B cell (primary cell): ENCODE results near the gene MROH2A. TPM values are rescaled to one million over a fixed set of nuclear protein-coding genes. Genes with fewer than 3 reads are reported as not detected.

Experiments used
- ATAC-seq: fragments of 200-7000 bp; cut with Tn5 transposase; one replicate; pipeline ENCODE4 v1.10.0; 2021; ENCODE audit warnings: low read depth, mild to moderate bottlenecking, moderate number of reproducible peaks, moderate library complexity
- CTCF ChIA-PET: fragments of 350-600 bp; sonication (Branson Sonifier 250); formaldehyde crosslinking; loops from one replicate; lab custom pipeline; 2021; ENCODE audit warnings: antibody characterized with exemption, inconsistent platforms; lab: Charles Lee
- POLR2A ChIA-PET: fragments of 350-600 bp; sonication (Branson Sonifier 250); formaldehyde crosslinking; loops from one replicate; lab custom pipeline; 2021; ENCODE audit warnings: antibody characterized with exemption; lab: Charles Lee
- DNase-seq: peaks from one replicate; pipeline ENCODE4 v3.0.0; 2013
- H2AFZ ChIP-seq: 2 replicates; pipeline ENCODE4 v1.6.1; 2012; ENCODE audit warnings: mild to moderate bottlenecking, low read depth, low read length; ENCODE audit not compliant: insufficient read depth, poor library complexity, severe bottlenecking
- H3K27ac ChIP-seq, 2 donors: 1 replicate in 1 of 2; 2 replicates in 1 of 2; pipeline ENCODE4 v1.5.1; 2012 to 2013; ENCODE audit warnings: low read length in 2 of 2, mild to moderate bottlenecking in 2 of 2, moderate library complexity in 1 of 2
- H3K27me3 ChIP-seq, 4 experiments: fragments of 200-600 bp in 1 of 4; sonication (generic) in 1 of 4; replicated peaks in 1 of 4; 1 replicate in 2 of 4; 2 replicates in 2 of 4; pipeline versions ENCODE4 v1.6.1 to v1.7.0; 2013 to 2016; ENCODE audit warnings: low read length in 3 of 4, mild to moderate bottlenecking in 2 of 4, mixed read lengths in 1 of 4, moderate library complexity in 1 of 4; ENCODE audit not compliant: insufficient read depth in 4 of 4, control insufficient read depth in 3 of 4; ENCODE audit errors: control extremely low read depth in 1 of 4
- H3K36me3 ChIP-seq, 2 experiments: replicated peaks in 1 of 2; 1 replicate in 1 of 2; 2 replicates in 1 of 2; pipeline versions ENCODE4 v1.6.1 to v1.7.1; 2013; ENCODE audit warnings: low read length in 1 of 2; ENCODE audit not compliant: insufficient read depth in 2 of 2, control insufficient read depth in 1 of 2; ENCODE audit errors: control extremely low read depth in 1 of 2, extremely low read depth in 1 of 2
- H3K4me1 ChIP-seq, 2 donors: fragments of 200-600 bp in 1 of 2; sonication (generic) in 1 of 2; 1 replicate in 1 of 2; 2 replicates in 1 of 2; pipeline versions ENCODE4 v1.5.1 to v1.6.1; 2013 to 2017; ENCODE audit warnings: low read length in 2 of 2; ENCODE audit not compliant: control insufficient read depth in 2 of 2, insufficient read depth in 2 of 2
- H3K4me2 ChIP-seq: replicated peaks from 2 replicates; pipeline ENCODE3; 2012; ENCODE audit warnings: mild to moderate bottlenecking, low read depth, low read length; ENCODE audit not compliant: poor library complexity, severe bottlenecking
- H3K4me3 ChIP-seq, 5 experiments: fragments of 200-600 bp in 1 of 5; sonication (generic) in 1 of 5; 1 replicate in 3 of 5; 2 replicates in 2 of 5; pipeline versions ENCODE4 v1.5.1 to v1.7.0; 2011 to 2016; ENCODE audit warnings: low read length in 4 of 5, mild to moderate bottlenecking in 4 of 5, low read depth in 2 of 5, control low read depth in 1 of 5, moderate library complexity in 1 of 5; ENCODE audit not compliant: insufficient read depth in 1 of 5; ENCODE audit errors: control extremely low read depth in 1 of 5, extremely low read depth in 1 of 5
- H3K79me2 ChIP-seq: fragments of 200-600 bp; sonication (generic); one replicate; pipeline ENCODE4 v1.6.0; 2016; ENCODE audit warnings: low read length; ENCODE audit not compliant: control insufficient read depth, insufficient read depth
- H3K9ac ChIP-seq: fragments of 200-600 bp; sonication (generic); 2 replicates; pipeline ENCODE4 v1.6.1; 2017; ENCODE audit warnings: mild to moderate bottlenecking, low read length, moderate library complexity
- H3K9me3 ChIP-seq, 3 donors: one replicate each; pipeline versions ENCODE4 v1.6.1 to v1.7.1; 2013; ENCODE audit warnings: low read length in 2 of 3; ENCODE audit not compliant: control insufficient read depth in 2 of 3, insufficient read depth in 1 of 3; ENCODE audit errors: control extremely low read depth in 1 of 3
- H4K20me1 ChIP-seq: 2 replicates; pipeline ENCODE4 v1.6.0; 2012; ENCODE audit warnings: mild to moderate bottlenecking, low read length; ENCODE audit not compliant: insufficient read depth, control insufficient read depth, poor library complexity, severe bottlenecking
- H3K27ac Mint-ChIP-seq: one replicate; pipeline ENCODE4 v1.8.0; 2021; ENCODE audit warnings: mixed read lengths
- H3K27me3 Mint-ChIP-seq: one replicate; pipeline ENCODE4 v1.8.0; 2021; ENCODE audit warnings: mixed read lengths
- H3K4me1 Mint-ChIP-seq: one replicate; pipeline ENCODE4 v1.8.0; 2021; ENCODE audit warnings: mixed read lengths
- H3K4me3 Mint-ChIP-seq: one replicate; pipeline ENCODE4 v1.8.0; 2021; ENCODE audit warnings: mixed read lengths
- H3K9me3 Mint-ChIP-seq: one replicate; pipeline ENCODE4 v1.8.0; 2022; ENCODE audit warnings: mixed read lengths; ENCODE audit not compliant: insufficient read depth
- EZH2 ChIP-seq: IDR thresholded peaks from 2 replicates; pipeline ENCODE4 v1.6.1; 2012; ENCODE audit warnings: borderline replicate concordance, low read depth, mild to moderate bottlenecking, moderate library complexity, low read length; ENCODE audit not compliant: insufficient read depth, poor library complexity, severe bottlenecking
- whole genome bisulfite sequencing: methylation state at CpG from one replicate; pipeline ENCODE4 v1.1.5; 2013; ENCODE audit warnings: missing lambda C conversion rate; ENCODE audit not compliant: insufficient coverage; 5-methylcytosine and 5-hydroxymethylcytosine counted together
- intact Hi-C: fragments of 100-400 bp; cut with micrococcal nuclease; formaldehyde crosslinking; loops from one replicate; pipeline ENCODE4 v1.10.0; 2022
- polyA plus RNA-seq: library from polyadenylated mRNA; depleted of rRNA; stranded (reverse); fragments of >200 nt; gene quantifications from 2 replicates; pipeline ENCODE4 v1.2.3, GENCODE V29; 2012
- total RNA-seq, 2 donors: library from RNA; stranded (reverse); fragments of 120-200 nt in 1 of 2; gene quantifications; 1 replicate in 1 of 2; 2 replicates in 1 of 2; pipeline versions ENCODE4 v1.2.3 to v1.2.4, GENCODE V29; 2013 to 2022
- TF ChIP-seq, protein P1 (sequence below): fragments of 200-600 bp; IDR thresholded peaks from one replicate; pipeline ENCODE4 v1.8.0; 2022; ENCODE audit warnings: antibody characterized with exemption, mild to moderate bottlenecking

The MROH2A gene
- total and polyA plus RNA-seq, 2 donors (not counting 1 experiment from before 2014, with no cell fraction given): not detected

DNA sequence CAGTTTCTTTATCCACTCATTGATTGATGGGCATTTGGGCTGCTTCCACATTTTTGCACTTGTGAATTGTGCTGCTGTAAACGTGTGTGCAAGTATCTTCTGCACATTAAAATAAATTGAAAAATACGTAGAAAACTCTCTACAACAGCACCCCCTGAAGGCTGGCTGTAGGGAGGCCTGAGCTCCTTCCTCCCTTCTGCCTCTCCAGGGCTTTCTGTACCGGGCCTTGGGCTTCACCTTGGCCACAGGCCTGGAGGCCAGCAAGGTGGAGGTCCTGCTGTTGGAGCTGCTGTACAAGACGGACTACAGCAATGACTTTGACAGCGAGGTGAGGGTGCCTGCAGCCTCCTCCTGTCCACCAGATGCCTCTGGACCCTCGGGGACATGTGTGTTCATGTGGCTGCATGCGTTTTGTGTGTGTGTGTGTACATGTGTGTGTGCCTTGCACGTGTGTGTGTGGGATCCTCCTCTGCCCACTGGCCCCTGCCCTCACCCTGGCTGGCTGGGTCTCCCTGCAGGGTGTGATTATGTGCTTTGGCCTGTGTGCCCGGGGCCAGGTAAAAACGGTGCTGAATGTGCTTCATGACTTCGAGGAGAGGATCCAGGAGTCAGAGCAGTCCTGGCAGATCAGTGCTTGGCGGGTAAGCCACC lies 29.2 kb downstream of the MROH2A start:
- Mint-ChIP-seq H3K4me1 (no peaks in the 10 kb centered on the region), H3K4me3 (no peak overlapping the region), H3K27ac (no peak overlapping the region), H3K9me3 (no peaks in the 10 kb centered on the region), H3K27me3 (peaks cover 32% of the 10 kb centered on the region)
- H3K27me3 ChIP-seq: peaks cover 0 to 14% (median 0%) of the 10 kb centered on the region in 4 experiments
- H3K4me2 ChIP-seq: no peak overlapping the region
- CTCF ChIA-PET: no interaction called here
- H3K4me1 ChIP-seq: no peaks in the 10 kb centered on the region
- DNase-seq (no peak), ATAC-seq (no peak)
- POLR2A ChIA-PET: no interaction called here
- no peak overlapping the region for H3K27ac ChIP-seq
- H3K79me2 ChIP-seq: no peaks in the 10 kb centered on the region
- no peaks in the 10 kb centered on the region for H3K9me3 ChIP-seq
- intact Hi-C loops: no loop called here
- 90% methylated on average over 9 of the region's 12 CpGs for WGBS
- H4K20me1 ChIP-seq: no peaks in the 10 kb centered on the region
- TF ChIP-seq, protein P1, sequence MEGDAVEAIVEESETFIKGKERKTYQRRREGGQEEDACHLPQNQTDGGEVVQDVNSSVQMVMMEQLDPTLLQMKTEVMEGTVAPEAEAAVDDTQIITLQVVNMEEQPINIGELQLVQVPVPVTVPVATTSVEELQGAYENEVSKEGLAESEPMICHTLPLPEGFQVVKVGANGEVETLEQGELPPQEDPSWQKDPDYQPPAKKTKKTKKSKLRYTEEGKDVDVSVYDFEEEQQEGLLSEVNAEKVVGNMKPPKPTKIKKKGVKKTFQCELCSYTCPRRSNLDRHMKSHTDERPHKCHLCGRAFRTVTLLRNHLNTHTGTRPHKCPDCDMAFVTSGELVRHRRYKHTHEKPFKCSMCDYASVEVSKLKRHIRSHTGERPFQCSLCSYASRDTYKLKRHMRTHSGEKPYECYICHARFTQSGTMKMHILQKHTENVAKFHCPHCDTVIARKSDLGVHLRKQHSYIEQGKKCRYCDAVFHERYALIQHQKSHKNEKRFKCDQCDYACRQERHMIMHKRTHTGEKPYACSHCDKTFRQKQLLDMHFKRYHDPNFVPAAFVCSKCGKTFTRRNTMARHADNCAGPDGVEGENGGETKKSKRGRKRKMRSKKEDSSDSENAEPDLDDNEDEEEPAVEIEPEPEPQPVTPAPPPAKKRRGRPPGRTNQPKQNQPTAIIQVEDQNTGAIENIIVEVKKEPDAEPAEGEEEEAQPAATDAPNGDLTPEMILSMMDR: no peak
- no peak for TF ChIP-seq EZH2
- no peak overlapping the region for H2AFZ ChIP-seq
- H3K4me3 ChIP-seq: no peak overlapping the region
- no peak overlapping the region for H3K9ac ChIP-seq
- H3K36me3 ChIP-seq: no peaks in the 10 kb centered on the region

DNA sequence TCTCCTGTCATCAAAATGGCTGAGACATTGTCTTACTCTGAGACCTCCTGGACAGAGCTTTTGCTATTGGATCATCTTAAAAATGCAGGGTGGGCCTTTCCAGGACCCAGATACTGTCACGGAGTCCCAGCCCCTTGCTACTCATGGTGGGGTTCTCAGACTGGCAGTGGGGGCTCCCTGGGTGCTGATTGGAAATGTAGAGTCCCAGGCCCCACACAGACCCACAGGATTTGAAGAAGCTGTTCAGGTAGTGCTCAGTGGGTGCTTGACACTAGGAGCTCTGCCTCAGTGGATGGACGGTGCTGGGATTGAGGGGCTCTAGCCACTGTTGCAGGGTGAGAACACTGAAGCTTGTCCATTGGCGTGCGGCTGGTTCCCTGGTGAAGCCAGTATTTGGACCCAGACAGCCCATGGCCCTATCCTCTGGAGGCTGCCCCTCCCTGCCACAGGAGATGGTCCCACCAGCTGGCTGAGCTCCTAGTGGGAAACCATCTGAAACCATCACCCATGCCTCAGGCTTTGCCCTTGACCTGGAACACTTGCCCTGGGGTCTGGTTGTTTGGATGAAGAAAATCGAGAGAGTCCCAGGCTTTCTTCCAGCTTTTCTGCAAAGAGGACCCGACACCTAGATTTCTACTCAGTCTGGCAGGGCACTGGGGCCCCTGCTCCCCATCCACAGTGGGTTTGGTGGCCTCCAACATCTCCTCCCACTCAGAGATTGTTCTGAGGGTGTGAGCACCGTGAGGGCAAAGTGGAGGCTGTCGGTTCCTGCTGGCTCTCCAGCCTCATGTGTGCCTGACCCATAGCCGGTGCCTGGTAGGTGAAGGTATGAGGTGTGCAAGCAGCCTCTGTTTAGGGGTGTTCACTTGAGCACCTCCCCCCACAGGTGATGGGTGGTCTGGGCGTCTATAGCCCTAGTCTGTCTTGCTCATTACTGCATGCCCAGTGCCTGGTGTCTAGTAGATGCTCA lies 30.1 kb downstream of the MROH2A start:
- Mint-ChIP-seq H3K9me3 (no peaks in the 10 kb centered on the region), H3K27ac (no peak overlapping the region), H3K4me3 (no peak overlapping the region), H3K4me1 (no peaks in the 10 kb centered on the region), H3K27me3 (peaks cover 28% of the 10 kb centered on the region)
- Histone ChIP-seq H2AFZ (no peak overlapping the region), H3K4me3 (no peak overlapping the region), H3K79me2 (no peaks in the 10 kb centered on the region), H3K36me3 (no peaks in the 10 kb centered on the region), H3K27ac (no peak overlapping the region), H3K4me1 (no peaks in the 10 kb centered on the region), H3K9ac (no peak overlapping the region), H3K4me2 (no peak overlapping the region), H3K9me3 (no peaks in the 10 kb centered on the region), H4K20me1 (no peaks in the 10 kb centered on the region), H3K27me3 (peaks cover 0 to 10% (median 0%) of the 10 kb centered on the region in 4 experiments)
- WGBS: 91% methylated on average over 7 of the region's 10 CpGs
- intact Hi-C loops: no loop called here
- ChIA-PET POLR2A (no interaction called here), CTCF (no interaction called here)
- ATAC-seq (no peak), DNase-seq (no peak)
- TF ChIP-seq, protein P1: no peak
